AG09309 (cell line): Measurements from ENCODE around the gene LHX8.

Source experiments
- DNase-seq: peaks from one replicate; pipeline ENCODE4 v3.0.0-alpha.2; 2010; ENCODE audit warnings: low read depth
- H3K4me3 ChIP-seq: 2 replicates; pipeline ENCODE4 v1.5.1; 2011; ENCODE audit warnings: mild to moderate bottlenecking, low read depth, low read length, moderate library complexity; ENCODE audit not compliant: control insufficient read depth
- TF ChIP-seq, protein P1 (sequence below): IDR thresholded peaks from 2 replicates; pipeline ENCODE4 v1.5.1; 2011; ENCODE audit warnings: mild to moderate bottlenecking, low read depth, low read length, inconsistent platforms; ENCODE audit not compliant: insufficient read depth, control insufficient read depth; ENCODE audit errors: missing control alignments

The LHX8 gene

DNA sequence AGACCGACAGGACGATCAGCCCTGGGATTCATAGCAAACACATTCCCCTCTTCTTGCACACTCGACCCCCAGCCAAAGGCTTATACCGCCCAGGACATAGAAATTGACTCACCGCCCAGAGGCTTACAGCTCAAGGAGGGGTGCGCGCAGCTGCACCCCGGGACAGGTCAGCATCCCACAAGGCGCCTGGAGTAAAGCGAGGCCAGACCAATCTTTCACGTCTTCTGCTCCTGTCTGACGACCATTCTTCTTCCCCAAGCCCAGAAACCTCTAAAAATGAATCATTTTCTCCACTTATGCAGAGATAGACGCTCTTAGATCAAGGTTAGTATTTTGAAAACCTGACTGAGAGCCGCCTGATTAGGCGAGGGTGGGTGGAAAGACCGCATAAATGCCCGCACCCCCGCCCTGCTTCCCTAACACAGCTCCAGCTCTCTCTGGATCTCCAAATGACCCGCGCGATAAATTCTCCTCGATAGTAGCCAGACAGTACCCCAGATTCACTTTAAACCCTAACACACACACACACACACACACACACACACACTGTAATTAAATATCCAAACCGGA, 1.9 kb upstream of the LHX8 start:
- TF ChIP-seq, protein P1, sequence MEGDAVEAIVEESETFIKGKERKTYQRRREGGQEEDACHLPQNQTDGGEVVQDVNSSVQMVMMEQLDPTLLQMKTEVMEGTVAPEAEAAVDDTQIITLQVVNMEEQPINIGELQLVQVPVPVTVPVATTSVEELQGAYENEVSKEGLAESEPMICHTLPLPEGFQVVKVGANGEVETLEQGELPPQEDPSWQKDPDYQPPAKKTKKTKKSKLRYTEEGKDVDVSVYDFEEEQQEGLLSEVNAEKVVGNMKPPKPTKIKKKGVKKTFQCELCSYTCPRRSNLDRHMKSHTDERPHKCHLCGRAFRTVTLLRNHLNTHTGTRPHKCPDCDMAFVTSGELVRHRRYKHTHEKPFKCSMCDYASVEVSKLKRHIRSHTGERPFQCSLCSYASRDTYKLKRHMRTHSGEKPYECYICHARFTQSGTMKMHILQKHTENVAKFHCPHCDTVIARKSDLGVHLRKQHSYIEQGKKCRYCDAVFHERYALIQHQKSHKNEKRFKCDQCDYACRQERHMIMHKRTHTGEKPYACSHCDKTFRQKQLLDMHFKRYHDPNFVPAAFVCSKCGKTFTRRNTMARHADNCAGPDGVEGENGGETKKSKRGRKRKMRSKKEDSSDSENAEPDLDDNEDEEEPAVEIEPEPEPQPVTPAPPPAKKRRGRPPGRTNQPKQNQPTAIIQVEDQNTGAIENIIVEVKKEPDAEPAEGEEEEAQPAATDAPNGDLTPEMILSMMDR = no peak
- no peak overlapping the region for H3K4me3 ChIP-seq
- no peak for DNase-seq

DNA sequence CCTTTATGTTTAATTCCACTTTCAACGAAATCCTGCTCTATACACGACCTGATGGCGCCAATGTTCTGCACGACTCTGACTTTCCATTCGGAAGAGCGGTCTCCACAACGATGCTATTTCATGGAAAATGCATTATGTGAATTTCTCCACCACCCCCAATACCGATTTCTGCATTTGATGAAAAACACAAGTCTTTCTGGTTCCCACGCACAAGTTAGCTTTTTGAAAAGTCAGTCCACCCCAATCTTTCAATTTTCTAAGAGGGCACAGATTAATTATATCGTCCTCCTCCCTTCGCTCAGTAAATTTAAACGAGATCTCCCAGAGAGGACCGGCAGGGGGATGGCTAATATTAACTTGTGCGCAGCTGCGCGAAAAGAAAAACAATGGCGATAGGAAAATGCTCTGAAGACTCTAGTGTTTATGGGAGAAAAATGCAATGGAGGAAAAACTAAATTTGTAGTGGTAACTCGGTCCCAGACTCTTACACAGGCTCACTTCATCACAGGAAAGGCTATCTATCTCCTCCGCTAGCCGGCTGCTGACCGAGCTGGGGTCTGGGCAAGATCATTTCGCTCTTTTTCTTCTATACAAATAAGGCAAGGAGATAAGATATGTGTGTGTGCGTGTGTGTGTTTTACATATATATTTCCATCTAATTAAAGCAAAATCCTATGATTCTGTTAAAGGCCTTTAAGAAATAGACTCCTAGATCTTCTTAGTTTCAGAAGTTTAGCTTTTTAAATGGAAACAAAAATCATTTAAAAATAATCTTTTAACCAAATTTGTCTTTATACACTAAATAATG, 1.2 kb upstream of the LHX8 start:
- TF ChIP-seq, protein P1 = no peak
- DNase-seq = no peak
- H3K4me3 ChIP-seq = no peak overlapping the region

DNA sequence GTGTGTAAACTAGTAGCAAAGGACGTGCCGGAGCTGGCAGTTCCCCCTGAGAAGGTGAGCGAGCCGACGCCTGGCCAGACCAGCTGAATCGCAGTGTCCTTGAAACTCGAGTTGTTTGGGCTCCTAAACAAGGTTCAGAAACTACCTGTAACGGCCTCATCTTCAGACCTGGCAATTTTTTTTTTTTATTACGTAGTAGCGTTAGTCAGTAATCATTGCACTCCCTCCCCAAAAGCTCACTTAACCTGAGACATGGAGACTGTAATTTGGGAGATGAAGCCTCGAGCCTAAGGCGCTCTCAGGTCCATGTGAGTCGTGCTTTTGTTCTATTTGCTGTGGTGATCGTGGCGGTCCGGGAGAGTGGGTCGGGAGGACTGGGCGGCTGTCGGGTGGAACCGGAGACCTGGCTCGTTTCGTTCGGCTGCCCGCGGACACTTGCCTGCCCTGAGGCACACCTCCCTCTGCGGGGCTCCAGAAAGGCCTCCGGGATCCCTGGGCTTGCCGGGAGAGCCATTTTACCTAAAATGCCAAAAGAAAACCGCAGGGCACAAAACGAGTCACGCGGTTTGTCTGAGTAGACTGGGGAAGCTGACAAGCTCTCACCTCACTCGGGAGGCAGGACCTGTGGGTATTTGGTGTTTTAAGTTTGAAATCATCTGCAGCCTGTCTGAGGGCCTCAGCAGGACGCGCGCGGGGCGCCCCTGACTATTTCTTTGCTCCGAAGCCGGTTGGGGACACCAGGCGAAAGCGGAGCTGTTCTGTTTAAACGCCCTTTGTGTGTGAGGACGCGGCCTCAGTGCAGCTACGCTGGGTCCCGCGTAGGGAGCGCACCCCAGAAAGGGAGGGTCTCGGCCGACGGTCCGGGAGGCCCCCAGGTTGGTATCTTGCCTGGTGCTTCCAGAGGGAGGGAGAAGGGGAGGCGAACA, 722 bp downstream of the LHX8 start:
- peak overlapping the region; percentile 27 for H3K4me3 ChIP-seq
- TF ChIP-seq, protein P1 = no peak
- DNase-seq = no peak

DNA sequence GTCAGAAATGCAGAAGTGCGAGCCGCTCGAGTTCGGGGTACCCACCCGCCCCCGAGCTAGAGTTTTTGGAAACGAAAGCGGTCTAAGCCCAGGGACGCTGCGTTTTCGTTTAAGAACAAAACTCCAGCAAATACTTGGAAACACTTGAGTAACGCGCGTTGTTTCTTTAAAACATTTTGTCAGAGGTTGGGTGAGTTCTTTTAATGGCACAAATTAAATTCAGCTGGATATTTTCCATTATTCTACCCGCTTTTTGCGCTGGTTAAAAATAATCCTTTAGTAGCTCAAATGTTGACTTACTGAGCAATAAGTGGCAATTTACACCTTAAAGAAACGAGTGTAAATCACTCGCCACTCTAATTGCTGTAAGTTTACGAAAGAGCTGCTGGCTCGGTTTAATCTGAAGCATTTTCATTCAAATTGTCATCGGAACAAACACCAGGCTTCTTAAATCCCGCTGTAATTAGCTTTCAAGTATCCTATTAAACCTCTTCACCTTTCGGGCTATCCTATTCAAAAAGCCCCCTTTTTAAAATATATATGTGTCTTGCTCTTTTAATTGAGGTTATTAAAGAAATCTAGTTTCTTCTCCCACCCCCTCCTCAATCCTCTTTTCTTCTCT, 1.5 kb downstream of the LHX8 start:
- peak overlapping the region; percentile 27 for H3K4me3 ChIP-seq
- TF ChIP-seq, protein P1 = no peak

DNA sequence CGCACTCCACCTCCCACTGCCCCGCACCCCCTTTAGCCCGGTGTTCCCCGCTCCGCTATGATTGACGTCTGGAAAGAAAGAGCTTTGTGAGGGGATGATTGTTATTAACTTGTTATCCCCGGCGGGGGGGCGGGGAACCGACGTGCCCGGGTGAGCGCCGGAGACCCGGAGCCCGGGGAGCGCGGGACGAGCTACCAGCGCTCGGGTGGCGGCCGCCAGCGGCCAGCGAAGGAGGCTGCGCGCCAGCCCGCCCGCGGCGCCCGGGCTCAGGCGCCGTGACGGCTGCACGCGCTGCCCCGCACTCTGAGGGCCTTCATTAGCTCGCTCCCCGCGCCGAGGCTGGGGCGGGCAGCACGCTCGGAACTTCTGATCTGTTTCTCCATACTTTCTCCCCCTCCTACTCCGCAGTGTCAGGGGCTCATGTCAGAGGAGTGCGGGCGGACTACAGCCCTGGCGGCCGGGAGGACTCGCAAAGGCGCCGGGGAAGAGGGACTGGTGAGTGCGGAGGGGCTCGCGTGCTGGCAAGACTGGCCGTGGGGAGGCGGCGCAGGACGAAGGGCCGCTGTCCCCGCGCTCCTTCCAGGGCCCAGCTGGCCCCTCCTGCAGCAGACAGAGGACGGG, 2.1 kb downstream of the LHX8 start:
- no peak overlapping the region for H3K4me3 ChIP-seq
- TF ChIP-seq, protein P1 = no peak
- no peak for DNase-seq

More for the DNA sequence above, 1.5 kb downstream of the LHX8 start:
- DNase-seq = no peak
